Left cardiac atrium (tissue), 4 donors: ENCODE results near the gene RALGAPA2. TPM values are rescaled to one million over a fixed set of nuclear protein-coding genes. Genes with fewer than 3 reads are reported as not detected.

Experiments
- ATAC-seq, 2 donors: fragments of 200-7000 bp; cut with Tn5 transposase; one replicate each; pipeline ENCODE4 v1.9.1; 2020; ENCODE audit warnings: mild to moderate bottlenecking in 2 of 2, moderate library complexity in 2 of 2
- DNase-seq: peaks from one replicate; pipeline ENCODE4 v3.0.0-alpha.2; 2020
- intact Hi-C, 2 donors: fragments of 100-400 bp; cut with DNase I; formaldehyde crosslinking; loops; one replicate each; pipeline versions ENCODE4 v1.14.1 to v1.15.1; 2022 to 2023
- total RNA-seq, 2 donors: library from RNA; stranded (reverse); fragmentation: NEBNext Ultra II Directional; extraction: Animal tissue kit (Norgen Biotek cat#: 25700); gene quantifications; one replicate each; pipeline ENCODE4 v1.2.1, GENCODE V29; 2021
- donor health status: DM: no; HTN: yes; CAD: no.
- donor health status: DM: no; HTN: yes; CAD: no; lungs with severe emphysema.
- donor health status: DM: yes; HTN: yes; CAD: no.
- donor health status: Dilated cardiomyopathy.

The RALGAPA2 gene
- total RNA-seq, 2 donors from 2014 or later = 29.9 to 35.2 TPM

GRCh38 chr20:20371083-20371482 lies 341.4 kb downstream of the RALGAPA2 start:
- intact Hi-C loops = no loop called here
- ATAC-seq = no peak
- no peak for DNase-seq

GRCh38 chr20:20370094-20370575 lies 342.3 kb downstream of the RALGAPA2 start:
- intact Hi-C loops = no loop called here
- DNase-seq = no peak
- ATAC-seq = no peak

GRCh38 chr20:20369250-20370093 lies 343.0 kb downstream of the RALGAPA2 start:
- peak in 1 of 2 donors; percentile 16 for ATAC-seq
- intact Hi-C loops = loop anchor here in 1 of 2 donors (10.0 kb wide), 1 partner anchor 195 kb away; no protein-coding TSS in a partner anchor

GRCh38 chr20:20368418-20369249 lies 343.8 kb downstream of the RALGAPA2 start:
- ATAC-seq (no peak), DNase-seq (no peak)
- intact Hi-C loops = loop anchor here in 1 of 2 donors (10.0 kb wide), 1 partner anchor 196 kb away; no protein-coding TSS in a partner anchor

More at GRCh38 chr20:20369250-20370093, 343.0 kb downstream of the RALGAPA2 start:
- no peak for DNase-seq

DNA sequence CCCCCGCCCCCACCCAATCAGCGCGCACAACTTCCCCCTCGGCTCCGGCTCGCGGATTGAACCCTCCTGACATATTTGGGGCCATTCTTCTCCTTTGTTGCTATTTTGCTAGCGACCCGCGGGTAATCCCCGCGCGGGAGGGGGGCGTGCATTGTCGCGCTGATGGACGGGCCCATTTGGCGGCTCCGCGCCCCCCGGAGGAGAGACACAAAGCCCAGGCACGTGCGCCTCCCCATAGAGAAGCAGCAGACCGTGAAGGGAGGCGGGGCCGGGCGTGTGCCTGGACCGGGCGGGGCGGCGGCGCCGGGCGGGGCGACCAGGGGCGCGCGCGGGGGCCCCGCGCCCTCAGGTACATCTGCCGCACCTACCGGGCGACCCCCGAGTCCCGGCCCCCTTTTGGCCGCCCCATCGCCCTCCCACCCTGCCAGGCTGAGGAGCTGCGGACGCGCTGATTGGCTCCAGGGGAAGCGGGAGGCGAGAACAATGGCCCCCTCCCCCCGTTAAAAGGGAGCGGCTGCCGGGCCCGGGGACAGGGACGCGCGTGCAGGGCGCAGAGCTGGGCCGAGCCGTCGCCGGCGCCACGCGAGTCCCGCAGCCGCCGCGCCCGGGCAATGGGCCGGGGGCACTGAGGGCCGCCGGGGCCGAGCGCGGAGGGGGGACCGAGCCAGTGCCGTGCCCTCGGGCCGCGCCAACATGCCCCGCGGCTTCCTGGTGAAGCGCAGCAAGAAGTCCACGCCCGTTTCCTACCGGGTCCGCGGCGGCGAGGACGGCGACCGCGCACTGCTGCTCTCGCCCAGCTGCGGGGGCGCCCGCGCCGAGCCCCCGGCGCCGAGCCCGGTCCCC lies 344.6 kb downstream of the RALGAPA2 start, which contains the start of gene INSM1:
Gene INSM1 (plus strand): TSS at position 530 of the 843 bp plus-strand sequence. CDS start 164 bp downstream, at position 694.
- DNase-seq (no peak), ATAC-seq (no peak)
- intact Hi-C loops = loop anchor here in 1 of 2 donors (10.0 kb wide), 1 partner anchor 197 kb away; no protein-coding TSS in a partner anchor

DNA sequence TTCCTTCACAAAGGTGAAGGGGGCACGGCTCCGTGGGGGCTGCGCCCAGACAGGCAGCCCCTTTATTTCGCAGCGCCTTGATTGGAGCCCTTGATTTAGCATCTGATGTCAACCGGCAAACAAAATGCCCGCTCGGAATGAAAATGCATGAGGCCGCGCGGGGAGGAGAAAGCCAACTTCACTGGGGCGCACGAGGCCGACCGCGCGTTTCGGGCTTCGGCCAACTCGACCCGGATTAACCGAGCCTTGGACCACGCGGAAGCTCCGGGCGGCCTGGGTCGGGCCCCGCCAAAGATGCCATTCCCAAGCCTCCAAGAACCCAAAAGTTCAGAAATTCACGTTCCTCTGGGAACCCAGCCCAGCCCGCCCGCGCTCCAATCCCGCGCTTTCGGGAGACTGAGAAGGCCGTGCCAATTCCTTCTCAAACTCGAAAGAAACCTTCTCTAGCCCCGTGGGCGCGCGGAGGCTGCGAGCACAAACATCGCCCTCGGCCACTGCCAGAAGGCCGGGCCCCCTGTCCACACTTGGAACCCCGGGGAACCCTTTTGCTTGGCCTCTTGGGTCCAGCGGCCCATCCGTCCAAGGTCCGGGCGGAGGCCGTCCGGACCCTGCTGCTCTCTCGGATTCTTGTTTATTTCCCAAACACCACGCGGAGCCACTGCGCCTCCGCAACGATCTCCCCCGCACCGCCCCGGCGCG lies 345.4 kb downstream of the RALGAPA2 start:
- intact Hi-C loops = loop anchor here in 1 of 2 donors (10.0 kb wide), 1 partner anchor 198 kb away; no protein-coding TSS in a partner anchor
- DNase-seq (no peak), ATAC-seq (no peak)

DNA sequence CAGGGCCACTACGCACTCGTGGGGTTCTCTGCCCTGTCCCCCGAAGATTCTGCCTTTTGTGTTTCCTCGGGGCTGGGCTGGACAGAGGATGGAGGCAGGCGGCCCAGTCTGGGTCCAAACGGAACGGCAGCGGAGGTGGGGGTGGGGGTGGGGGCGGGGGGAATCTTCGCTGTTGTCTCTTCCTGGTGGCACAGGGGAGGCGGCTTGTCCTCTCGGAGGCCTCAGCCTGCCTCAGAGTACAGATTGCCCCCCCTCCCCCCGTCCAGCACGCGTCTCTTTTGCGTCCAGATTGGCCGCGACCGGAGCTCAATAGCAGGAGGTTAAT lies 345.9 kb downstream of the RALGAPA2 start:
- intact Hi-C loops = loop anchor here in 1 of 2 donors (10.0 kb wide), 1 partner anchor 198 kb away; no protein-coding TSS in a partner anchor
- DNase-seq = no peak
- ATAC-seq = no peak

DNA sequence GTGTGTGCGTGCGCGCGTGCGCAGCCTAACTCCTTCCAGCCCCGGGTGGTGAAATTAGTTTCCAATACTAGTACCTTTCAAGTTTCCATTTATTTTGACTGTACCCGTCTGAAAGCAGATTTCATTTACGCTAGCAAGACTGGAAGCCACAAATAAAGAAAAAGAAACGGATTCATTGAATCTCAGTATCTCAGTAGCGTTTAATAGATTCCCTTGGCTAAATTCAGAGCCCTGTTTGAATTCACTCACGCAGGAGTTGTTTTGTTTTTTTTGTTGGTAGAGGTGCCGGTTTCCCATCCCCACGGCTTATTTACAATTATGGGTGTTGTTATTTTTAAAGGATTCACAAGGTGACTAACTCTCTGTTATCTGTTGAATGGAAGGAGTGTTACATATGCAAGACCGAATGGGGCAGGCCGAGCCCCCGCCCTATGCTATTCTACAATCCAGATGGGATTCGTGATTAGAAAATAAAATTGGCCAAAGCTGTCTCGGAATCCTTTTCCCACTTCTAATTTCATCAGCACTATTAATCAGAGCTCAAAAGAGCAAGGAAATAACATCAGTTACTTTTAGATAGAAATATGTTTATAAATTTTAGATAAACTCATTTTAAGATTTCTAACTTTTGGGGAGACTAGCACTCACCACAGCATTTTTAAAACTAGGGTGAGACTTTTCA lies 346.8 kb downstream of the RALGAPA2 start:
- intact Hi-C loops = loop anchor here in 1 of 2 donors (10.0 kb wide), 1 partner anchor 199 kb away; no protein-coding TSS in a partner anchor
- no peak for ATAC-seq
- DNase-seq = no peak

GRCh38 chr20:20364593-20365479 lies 347.6 kb downstream of the RALGAPA2 start:
- no peak for ATAC-seq
- intact Hi-C loops = loop anchor here (5.0 to 10.0 kb wide), 2 partner anchors 200 to 283 kb away; no protein-coding TSS in a partner anchor
- DNase-seq = no peak

DNA sequence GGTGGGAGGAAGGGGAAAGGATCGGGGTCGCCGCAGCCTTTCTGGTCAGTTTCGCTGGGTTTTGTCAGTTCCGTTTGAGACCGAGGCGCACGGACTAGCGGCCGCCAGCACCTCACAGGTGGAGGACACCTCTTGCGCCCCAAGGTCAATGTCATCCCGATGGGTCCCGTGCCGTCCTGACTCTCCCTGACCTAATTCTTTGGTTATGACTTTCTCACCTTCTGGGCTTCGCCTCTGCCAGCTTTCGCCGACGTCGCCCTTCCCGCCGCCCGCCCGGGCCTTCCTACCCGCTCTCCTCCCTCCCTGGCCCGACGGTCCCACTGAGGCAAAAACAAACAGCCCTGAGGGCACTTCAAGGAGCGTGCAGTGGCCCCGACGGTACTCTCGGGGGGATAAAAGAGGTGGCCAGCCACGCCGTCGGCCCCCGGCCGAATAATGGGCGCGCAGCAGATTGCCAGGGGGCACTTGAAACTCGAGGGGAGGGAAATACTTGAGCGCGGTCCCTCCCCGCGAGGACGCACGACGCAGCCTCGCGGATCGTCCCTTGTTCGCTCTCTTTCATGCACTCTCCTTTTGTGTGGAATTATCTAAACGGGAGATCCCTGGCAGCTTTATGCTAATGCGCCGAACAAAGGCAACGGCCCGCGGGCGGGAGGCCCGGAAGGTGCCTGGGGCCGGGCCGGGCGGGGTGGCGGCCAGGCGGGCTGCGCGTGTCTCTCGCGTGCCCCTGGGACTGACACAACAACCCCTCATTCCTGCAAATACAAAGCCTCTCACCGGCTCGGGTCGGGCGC lies 348.4 kb downstream of the RALGAPA2 start:
- ATAC-seq (no peak), DNase-seq (no peak)
- intact Hi-C loops = loop anchor here (5.0 to 10.0 kb wide), 2 partner anchors 201 to 282 kb away; no protein-coding TSS in a partner anchor

- intact Hi-C loops = loop anchor here (5.0 to 10.0 kb wide), 2 partner anchors 201 to 281 kb away; no protein-coding TSS in a partner anchor
- DNase-seq (no peak), ATAC-seq (no peak)
These were observed 349.0 kb downstream of the RALGAPA2 start for GRCh38 chr20:20363434-20363798.

- intact Hi-C loops = loop anchor here (5.0 to 10.0 kb wide), 2 partner anchors 202 to 281 kb away; no protein-coding TSS in a partner anchor
- DNase-seq (no peak), ATAC-seq (no peak)
These were observed 349.5 kb downstream of the RALGAPA2 start for GRCh38 chr20:20362774-20363433.

GRCh38 chr20:20360464-20360863 lies 352.0 kb downstream of the RALGAPA2 start:
- ATAC-seq (peak; percentile 82 to 84), DNase-seq (no peak)
- intact Hi-C loops = loop anchor here (2.0 to 10.0 kb wide), 3 partner anchors 204 to 278 kb away; no protein-coding TSS in a partner anchor

- intact Hi-C loops = loop anchor here (2.0 to 10.0 kb wide), 3 partner anchors 205 to 277 kb away; no protein-coding TSS in a partner anchor
- ATAC-seq (no peak), DNase-seq (no peak)
These were observed 352.8 kb downstream of the RALGAPA2 start for GRCh38 chr20:20359628-20360027.

DNA sequence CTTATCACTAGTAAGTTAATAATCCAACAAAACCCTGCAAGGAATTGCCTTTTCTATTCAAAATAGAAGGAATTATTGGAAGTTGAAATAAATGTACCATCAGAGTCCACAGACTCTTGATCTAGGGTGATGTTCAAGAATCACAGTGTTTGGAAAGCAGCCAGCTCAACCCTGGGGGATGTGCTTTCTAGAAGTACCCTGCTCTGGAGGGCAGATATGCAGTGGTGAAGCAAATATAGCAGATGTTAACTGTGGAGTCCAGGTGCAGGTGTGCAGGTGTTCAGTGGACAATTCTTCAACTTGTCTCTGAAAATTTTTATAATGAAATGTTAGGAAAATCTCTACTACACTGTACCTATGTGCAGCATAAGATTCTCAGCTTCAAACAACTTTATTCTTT lies 353.6 kb downstream of the RALGAPA2 start:
- DNase-seq = no peak
- ATAC-seq = no peak
- intact Hi-C loops = no loop called here
